Stomach (tissue), 4 donors: Measurements from ENCODE around the gene RBMS1.

Source experiments
- POLR2A ChIP-seq, 4 donors: fragments of 450-650 bp; IDR thresholded peaks; one replicate each; pipeline ENCODE4 v1.6.1; 2016; ENCODE audit warnings: antibody characterized with exemption in 4 of 4, control low read depth in 2 of 4, mild to moderate bottlenecking in 1 of 4, moderate library complexity in 1 of 4
- TF ChIP-seq, protein P1 (sequence below), 7 experiments: fragments of 450-650 bp in 4 of 7; fragments of 200-600 bp in 3 of 7; sonication (generic) in 3 of 7; IDR thresholded peaks; one replicate each; pipeline ENCODE4 v1.5.1; 2016 to 2019; ENCODE audit warnings: antibody characterized with exemption in 7 of 7, control low read depth in 2 of 7, mild to moderate bottlenecking in 1 of 7

DNA sequence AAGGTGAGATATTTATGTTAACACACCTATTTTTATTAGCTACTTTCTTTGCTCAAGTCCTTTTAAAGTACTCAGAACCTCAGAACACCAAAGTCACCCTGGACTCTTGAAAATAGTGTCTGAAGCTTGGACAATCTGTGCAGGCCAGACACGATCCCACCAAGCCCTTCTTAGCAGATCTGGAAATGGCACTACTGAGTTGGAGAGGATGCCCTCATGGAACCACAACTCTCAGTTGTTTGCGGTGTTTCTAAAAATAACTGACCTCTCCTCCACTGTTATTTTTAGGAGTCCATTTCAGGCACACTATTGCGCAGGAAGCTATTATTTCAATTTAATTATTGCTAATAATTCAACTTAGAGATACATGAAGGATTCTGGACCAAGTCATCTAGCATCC lies 190.1 kb downstream of the RBMS1 start:
- TF ChIP-seq POLR2A (IDR thresholded peaks at IDR 0.05) = no peak
- TF ChIP-seq, protein P1, sequence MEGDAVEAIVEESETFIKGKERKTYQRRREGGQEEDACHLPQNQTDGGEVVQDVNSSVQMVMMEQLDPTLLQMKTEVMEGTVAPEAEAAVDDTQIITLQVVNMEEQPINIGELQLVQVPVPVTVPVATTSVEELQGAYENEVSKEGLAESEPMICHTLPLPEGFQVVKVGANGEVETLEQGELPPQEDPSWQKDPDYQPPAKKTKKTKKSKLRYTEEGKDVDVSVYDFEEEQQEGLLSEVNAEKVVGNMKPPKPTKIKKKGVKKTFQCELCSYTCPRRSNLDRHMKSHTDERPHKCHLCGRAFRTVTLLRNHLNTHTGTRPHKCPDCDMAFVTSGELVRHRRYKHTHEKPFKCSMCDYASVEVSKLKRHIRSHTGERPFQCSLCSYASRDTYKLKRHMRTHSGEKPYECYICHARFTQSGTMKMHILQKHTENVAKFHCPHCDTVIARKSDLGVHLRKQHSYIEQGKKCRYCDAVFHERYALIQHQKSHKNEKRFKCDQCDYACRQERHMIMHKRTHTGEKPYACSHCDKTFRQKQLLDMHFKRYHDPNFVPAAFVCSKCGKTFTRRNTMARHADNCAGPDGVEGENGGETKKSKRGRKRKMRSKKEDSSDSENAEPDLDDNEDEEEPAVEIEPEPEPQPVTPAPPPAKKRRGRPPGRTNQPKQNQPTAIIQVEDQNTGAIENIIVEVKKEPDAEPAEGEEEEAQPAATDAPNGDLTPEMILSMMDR (IDR thresholded peaks at IDR 0.05) = no peak
